LNCaP clone FGC (cell line): Measurements from ENCODE around the gene CLCNKB.
A peak's percentile ranks its signal among the peaks of the same experiment; 100 is the strongest.

Source experiments
- DNase-seq: peaks from one replicate; pipeline ENCODE4 v3.0.0-alpha.2; 2011; ENCODE audit warnings: low read depth
- H3K4me3 ChIP-seq: 2 replicates; pipeline ENCODE4 v1.5.1; 2011; ENCODE audit warnings: mild to moderate bottlenecking, low read depth, low read length, control low read depth
- TF ChIP-seq, protein P1 (sequence below): IDR thresholded peaks from 2 replicates; pipeline ENCODE4 v1.5.1; 2012; ENCODE audit warnings: mild to moderate bottlenecking; ENCODE audit not compliant: control insufficient read depth, insufficient read depth; ENCODE audit errors: extremely low read depth

The CLCNKB gene

GRCh38 chr1:16085522-16085921 lies 41.9 kb downstream of the CLCNKB start:
- TF ChIP-seq, protein P1, sequence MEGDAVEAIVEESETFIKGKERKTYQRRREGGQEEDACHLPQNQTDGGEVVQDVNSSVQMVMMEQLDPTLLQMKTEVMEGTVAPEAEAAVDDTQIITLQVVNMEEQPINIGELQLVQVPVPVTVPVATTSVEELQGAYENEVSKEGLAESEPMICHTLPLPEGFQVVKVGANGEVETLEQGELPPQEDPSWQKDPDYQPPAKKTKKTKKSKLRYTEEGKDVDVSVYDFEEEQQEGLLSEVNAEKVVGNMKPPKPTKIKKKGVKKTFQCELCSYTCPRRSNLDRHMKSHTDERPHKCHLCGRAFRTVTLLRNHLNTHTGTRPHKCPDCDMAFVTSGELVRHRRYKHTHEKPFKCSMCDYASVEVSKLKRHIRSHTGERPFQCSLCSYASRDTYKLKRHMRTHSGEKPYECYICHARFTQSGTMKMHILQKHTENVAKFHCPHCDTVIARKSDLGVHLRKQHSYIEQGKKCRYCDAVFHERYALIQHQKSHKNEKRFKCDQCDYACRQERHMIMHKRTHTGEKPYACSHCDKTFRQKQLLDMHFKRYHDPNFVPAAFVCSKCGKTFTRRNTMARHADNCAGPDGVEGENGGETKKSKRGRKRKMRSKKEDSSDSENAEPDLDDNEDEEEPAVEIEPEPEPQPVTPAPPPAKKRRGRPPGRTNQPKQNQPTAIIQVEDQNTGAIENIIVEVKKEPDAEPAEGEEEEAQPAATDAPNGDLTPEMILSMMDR: no peak
- no peak for DNase-seq
- no peak overlapping the region for H3K4me3 ChIP-seq

DNA sequence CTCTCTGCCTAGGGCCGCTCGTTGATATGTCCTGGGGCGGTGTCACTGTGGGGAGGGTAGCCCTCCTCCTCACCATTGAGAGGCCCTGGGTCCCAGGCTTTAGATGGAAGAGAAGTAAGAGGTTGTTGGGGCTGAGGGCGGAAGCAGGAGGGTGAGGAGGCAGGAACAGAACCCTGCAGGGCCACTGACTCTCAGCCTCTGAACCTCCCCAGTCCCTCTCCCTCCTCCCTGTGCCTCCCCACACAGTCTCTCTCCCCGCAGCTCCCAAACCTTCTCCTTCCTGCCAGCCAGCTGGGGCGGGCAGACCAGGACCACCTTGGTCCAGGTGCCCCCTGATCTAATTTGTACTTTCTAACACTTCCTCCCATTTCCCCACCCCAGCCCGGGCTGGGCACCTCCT lies 44.2 kb downstream of the CLCNKB start:
- DNase-seq: no peak
- TF ChIP-seq, protein P1: no peak
- no peak overlapping the region for H3K4me3 ChIP-seq

DNA sequence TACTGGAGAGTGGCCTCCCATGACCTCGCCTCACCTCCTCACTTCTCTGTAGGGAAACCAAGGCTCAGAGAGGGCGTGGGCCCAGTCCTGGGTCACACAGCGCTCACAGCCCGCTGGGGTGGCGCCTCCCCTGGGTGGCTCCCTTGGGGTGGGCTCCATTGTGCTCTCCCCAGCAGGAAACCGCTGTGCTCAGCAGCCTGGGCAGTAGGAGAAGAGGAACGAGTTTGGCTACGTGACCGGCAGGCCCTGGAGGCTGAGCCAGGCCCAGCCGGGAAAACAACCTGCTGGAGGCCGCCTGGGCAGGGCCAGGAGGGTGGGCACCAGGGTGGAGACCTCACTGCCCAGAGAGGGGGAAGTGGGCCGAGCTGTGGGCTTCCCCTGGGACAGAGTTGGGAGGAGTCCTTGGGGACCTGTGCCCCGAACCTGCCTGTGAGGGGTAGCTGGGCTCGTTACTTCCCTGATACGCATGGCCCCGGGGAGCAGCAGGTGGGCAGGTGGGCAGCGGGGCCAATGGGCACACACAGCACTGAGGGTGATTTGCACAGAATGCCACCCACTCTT lies 44.8 kb downstream of the CLCNKB start:
- TF ChIP-seq, protein P1: no peak

GRCh38 chr1:16088996-16089395 lies 45.4 kb downstream of the CLCNKB start:
- TF ChIP-seq, protein P1: no peak
- no peak for DNase-seq
- no peak overlapping the region for H3K4me3 ChIP-seq

More for the DNA sequence above, 44.8 kb downstream of the CLCNKB start:
- H3K4me3 ChIP-seq: no peak overlapping the region
- no peak for DNase-seq

- TF ChIP-seq, protein P1: no peak
- DNase-seq: no peak
- no peak overlapping the region for H3K4me3 ChIP-seq
Measured at GRCh38 chr1:16090076-16090826, 46.7 kb downstream of the CLCNKB start.

DNA sequence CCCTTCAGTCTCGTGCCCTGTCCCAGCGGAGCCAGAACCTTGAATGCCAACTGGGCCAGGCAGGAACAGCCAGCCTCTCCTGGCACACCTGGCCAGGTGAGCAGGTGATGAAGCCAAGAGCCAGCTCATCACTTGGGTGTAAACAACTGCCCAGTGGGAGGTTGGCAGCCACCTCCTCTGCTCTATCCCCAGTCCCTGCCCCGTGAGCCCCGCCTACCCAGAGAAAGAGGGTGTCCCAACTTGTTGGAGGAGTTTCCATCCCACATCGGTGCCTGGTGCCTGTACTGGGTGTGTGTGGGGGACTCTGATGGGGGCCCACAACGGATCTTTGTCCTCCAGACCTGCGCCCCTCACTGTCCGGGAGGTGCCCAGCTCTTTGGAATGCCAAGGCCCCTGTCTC lies 47.7 kb downstream of the CLCNKB start:
- TF ChIP-seq, protein P1: no peak
- peak; percentile 70 for DNase-seq
- no peak overlapping the region for H3K4me3 ChIP-seq
